ENCODE results near the gene VWA3B. TPM values are rescaled to one million over a fixed set of nuclear protein-coding genes. Genes with fewer than 3 reads are reported as not detected.

The VWA3B gene
- total RNA-seq, 1 experiment from 2014 or later = not detected

DNA sequence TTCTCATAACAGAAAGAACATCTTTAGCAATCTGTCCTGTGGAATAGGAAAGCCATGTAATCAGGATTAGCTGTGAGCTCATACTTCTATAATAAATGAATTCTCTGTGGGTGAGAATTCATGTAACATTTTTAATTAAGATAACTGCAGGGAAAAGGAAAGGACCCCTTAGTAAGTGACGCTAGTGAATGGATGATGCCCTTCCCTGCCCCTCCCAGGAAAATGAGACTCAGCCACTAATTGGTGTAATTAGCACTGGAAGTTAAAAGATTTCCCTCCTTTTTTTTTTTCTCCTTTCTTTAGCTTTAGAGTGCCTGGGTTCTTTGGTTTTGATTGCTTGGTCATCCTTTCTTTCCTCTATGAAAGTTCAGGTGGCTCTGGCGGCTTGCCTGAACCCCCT lies 90.3 kb downstream of the VWA3B start:
- no peak overlapping the region for H3K27ac ChIP-seq (ENCODE audit: insufficient read length, low read depth, low read length)
- no peak overlapping the region for H3K18ac ChIP-seq (ENCODE audit: insufficient read length, low read depth, low read length)
- no peak overlapping the region for H2BK120ac ChIP-seq (ENCODE audit: low read depth, low read length, poor library complexity, severe bottlenecking)
- no peak overlapping the region for H4K5ac ChIP-seq (ENCODE audit: insufficient read length, low read depth, low read length)
- Mint-ChIP-seq H3K4me3 (no peak overlapping the region), H3K4me1 (peaks cover 24 to 27% of the 10 kb centered on the region in 2 experiments), H3K27me3 (ENCODE audit: low read depth) (peaks cover 8% of the 10 kb centered on the region), H3K27ac (peak overlapping the region in 1 of 3 experiments; percentile 15; a peak in 1 of 7 replicates), H3K9me3 (no peaks in the 10 kb centered on the region), H3K36me3 (ENCODE audit: insufficient read depth in 1 of 3, low read depth in 3 of 3) (no peaks in the 10 kb centered on the region)
- no peak overlapping the region for H2BK15ac ChIP-seq (ENCODE audit: low read depth, low read length)
- no peak overlapping the region for H2AK5ac ChIP-seq (ENCODE audit: insufficient read length, low read length)
- no peaks in the 10 kb centered on the region for H4K20me1 ChIP-seq (ENCODE audit: control insufficient read depth, insufficient read depth, insufficient read length)
- H3K4ac ChIP-seq (ENCODE audit: low read depth, low read length) = no peak overlapping the region
- no peak overlapping the region for H2AFZ ChIP-seq (ENCODE audit: low read length)
- no peak overlapping the region for H3K56ac ChIP-seq (ENCODE audit: insufficient read length, low read depth, low read length)
- H3K23me2 ChIP-seq (ENCODE audit: insufficient read length, low read depth, low read length, poor library complexity, severe bottlenecking) = no peaks in the 10 kb centered on the region
- no peak for DNase-seq
- no peak overlapping the region for H3K9ac ChIP-seq (ENCODE audit: extremely low read depth, insufficient read length, low read length)
- no peak overlapping the region for H2BK20ac ChIP-seq (ENCODE audit: low read depth, low read length, poor library complexity, severe bottlenecking)
- H2BK12ac ChIP-seq (ENCODE audit: insufficient read length, low read depth, low read length) = no peak overlapping the region
- no peaks in the 10 kb centered on the region for H3K9me3 ChIP-seq (ENCODE audit: control insufficient read depth, low read depth, low read length)
- TF ChIP-seq, protein P1, sequence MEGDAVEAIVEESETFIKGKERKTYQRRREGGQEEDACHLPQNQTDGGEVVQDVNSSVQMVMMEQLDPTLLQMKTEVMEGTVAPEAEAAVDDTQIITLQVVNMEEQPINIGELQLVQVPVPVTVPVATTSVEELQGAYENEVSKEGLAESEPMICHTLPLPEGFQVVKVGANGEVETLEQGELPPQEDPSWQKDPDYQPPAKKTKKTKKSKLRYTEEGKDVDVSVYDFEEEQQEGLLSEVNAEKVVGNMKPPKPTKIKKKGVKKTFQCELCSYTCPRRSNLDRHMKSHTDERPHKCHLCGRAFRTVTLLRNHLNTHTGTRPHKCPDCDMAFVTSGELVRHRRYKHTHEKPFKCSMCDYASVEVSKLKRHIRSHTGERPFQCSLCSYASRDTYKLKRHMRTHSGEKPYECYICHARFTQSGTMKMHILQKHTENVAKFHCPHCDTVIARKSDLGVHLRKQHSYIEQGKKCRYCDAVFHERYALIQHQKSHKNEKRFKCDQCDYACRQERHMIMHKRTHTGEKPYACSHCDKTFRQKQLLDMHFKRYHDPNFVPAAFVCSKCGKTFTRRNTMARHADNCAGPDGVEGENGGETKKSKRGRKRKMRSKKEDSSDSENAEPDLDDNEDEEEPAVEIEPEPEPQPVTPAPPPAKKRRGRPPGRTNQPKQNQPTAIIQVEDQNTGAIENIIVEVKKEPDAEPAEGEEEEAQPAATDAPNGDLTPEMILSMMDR (conservative IDR thresholded peaks at IDR 0.05) = no peak
- H3K27me3 ChIP-seq (ENCODE audit: insufficient read depth, low read length) = no peaks in the 10 kb centered on the region
- H3K79me1 ChIP-seq (ENCODE audit: insufficient read depth, low read depth, low read length, poor library complexity, severe bottlenecking) = no peaks in the 10 kb centered on the region
- no peaks in the 10 kb centered on the region for H3K4me1 ChIP-seq (ENCODE audit: insufficient read depth, low read length)
- H2BK5ac ChIP-seq (ENCODE audit: insufficient read length, low read length) = no peak overlapping the region
- no peak overlapping the region for H3K4me2 ChIP-seq (ENCODE audit: insufficient read depth, insufficient read length, low read length)
- no peak overlapping the region for H3K23ac ChIP-seq (ENCODE audit: insufficient read length, low read depth, low read length)
- WGBS (ENCODE audit: extremely low coverage, insufficient read length, low lambda C conversion rate) = no CpG with 5 or more reads among the region's 2 CpGs
- no peak overlapping the region for H4K91ac ChIP-seq (ENCODE audit: insufficient read length, low read depth, low read length)
- no peaks in the 10 kb centered on the region for H3K79me2 ChIP-seq (ENCODE audit: insufficient read depth, low read length)
- H3T11ph ChIP-seq (ENCODE audit: low read length) = no peak overlapping the region
- no peak overlapping the region for H3K14ac ChIP-seq (ENCODE audit: insufficient read depth, low read length)
- no peak overlapping the region for H4K8ac ChIP-seq (replicated peaks; ENCODE audit: insufficient read length, low read depth, low read length)
